SH-SY5Y (cell line): ENCODE measurements around the gene NOP56.

ENCODE experiments used
- GATA2 ChIP-seq: IDR thresholded peaks from 2 replicates; pipeline ENCODE4 v1.6.1; 2011; ENCODE audit warnings: mild to moderate bottlenecking, low read depth, low read length
- GATA3 ChIP-seq: IDR thresholded peaks from 2 replicates; pipeline ENCODE4 v1.6.1; 2011; ENCODE audit warnings: low read depth, mild to moderate bottlenecking, low read length, moderate library complexity

GRCh38 chr20:2688041-2688591 is 35.7 kb downstream of the NOP56 start:
- TF ChIP-seq GATA2, result no peak
- no peak for TF ChIP-seq GATA3
